ENCODE results near the gene DTYMK.

DNA sequence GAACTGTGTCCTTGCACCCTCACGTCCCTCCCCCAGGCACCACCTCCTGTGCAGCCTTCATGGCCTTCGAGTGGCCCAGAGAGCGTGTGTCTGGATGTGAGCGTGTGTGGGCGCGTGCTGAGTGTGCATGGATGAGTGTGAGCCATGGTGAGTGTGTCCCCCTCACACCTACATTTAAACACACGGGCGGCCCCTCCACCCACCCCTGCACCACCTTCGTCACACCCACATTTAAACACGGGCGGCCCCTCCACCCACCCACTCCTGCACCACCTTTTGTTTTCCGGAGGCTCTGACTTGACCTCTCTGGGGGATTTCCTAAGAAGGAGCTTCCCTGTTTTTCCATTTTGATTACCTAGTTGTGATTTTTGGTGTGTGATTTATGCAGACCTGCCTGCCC lies 17.8 kb downstream of the DTYMK start:
- TF ChIP-seq, protein P1, sequence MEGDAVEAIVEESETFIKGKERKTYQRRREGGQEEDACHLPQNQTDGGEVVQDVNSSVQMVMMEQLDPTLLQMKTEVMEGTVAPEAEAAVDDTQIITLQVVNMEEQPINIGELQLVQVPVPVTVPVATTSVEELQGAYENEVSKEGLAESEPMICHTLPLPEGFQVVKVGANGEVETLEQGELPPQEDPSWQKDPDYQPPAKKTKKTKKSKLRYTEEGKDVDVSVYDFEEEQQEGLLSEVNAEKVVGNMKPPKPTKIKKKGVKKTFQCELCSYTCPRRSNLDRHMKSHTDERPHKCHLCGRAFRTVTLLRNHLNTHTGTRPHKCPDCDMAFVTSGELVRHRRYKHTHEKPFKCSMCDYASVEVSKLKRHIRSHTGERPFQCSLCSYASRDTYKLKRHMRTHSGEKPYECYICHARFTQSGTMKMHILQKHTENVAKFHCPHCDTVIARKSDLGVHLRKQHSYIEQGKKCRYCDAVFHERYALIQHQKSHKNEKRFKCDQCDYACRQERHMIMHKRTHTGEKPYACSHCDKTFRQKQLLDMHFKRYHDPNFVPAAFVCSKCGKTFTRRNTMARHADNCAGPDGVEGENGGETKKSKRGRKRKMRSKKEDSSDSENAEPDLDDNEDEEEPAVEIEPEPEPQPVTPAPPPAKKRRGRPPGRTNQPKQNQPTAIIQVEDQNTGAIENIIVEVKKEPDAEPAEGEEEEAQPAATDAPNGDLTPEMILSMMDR (IDR thresholded peaks at IDR 0.05) = no peak
- TF ChIP-seq EP300 (IDR thresholded peaks at IDR 0.05) (no peak), POLR2A (IDR thresholded peaks at IDR 0.05) (no peak)

Data from upper lobe of left lung (tissue), 4 donors.